GM06990 (cell line): ENCODE data around the gene GNE.

Source experiments
- DNase-seq: peaks from one replicate; pipeline ENCODE4 v3.0.0-alpha.2; 2011; ENCODE audit not compliant: insufficient read length; ENCODE audit errors: extremely low read depth
- H3K27me3 ChIP-seq: replicated peaks from 2 replicates; pipeline ENCODE4 v1.6.0; 2011; ENCODE audit warnings: low read length; ENCODE audit not compliant: control insufficient read depth, insufficient read depth
- H3K36me3 ChIP-seq: 2 replicates; pipeline ENCODE4 v1.5.1; 2011; ENCODE audit warnings: low read length; ENCODE audit not compliant: control insufficient read depth, insufficient read depth
- H3K4me3 ChIP-seq: replicated peaks from 2 replicates; pipeline ENCODE4 v1.5.1; 2011; ENCODE audit warnings: low read depth, mild to moderate bottlenecking, control low read depth, low read length
- TF ChIP-seq, protein P1 (sequence below): IDR thresholded peaks from 2 replicates; pipeline ENCODE4 v1.5.1; 2011; ENCODE audit warnings: low read length, control low read depth, mild to moderate bottlenecking, inconsistent platforms; ENCODE audit not compliant: insufficient read depth, poor library complexity, severe bottlenecking

GNE gene

DNA sequence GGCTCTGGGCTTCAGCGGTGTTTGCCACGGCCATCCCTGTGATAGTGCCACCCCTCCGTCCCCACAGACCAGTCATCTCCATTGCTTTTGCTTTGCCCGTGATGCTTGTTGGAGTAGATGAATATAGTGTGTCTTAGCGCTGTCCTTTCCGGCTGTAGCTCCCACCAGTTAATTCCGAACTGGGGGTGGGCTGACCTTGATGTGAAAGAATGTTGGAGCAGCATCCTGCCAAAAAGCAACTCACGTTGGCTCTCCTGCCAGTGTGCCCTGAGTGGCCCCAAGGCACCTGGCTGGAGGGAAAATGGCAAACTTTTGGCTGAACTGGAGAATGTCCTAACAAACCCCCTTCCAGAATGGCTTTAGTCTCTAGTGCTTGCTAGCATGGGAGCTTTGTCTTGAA lies 47.5 kb downstream of the GNE start:
- Histone ChIP-seq H3K4me3 (no peak overlapping the region), H3K27me3 (no peaks in the 10 kb centered on the region), H3K36me3 (peaks cover 47% of the 10 kb centered on the region)
- DNase-seq = no peak
- TF ChIP-seq, protein P1, sequence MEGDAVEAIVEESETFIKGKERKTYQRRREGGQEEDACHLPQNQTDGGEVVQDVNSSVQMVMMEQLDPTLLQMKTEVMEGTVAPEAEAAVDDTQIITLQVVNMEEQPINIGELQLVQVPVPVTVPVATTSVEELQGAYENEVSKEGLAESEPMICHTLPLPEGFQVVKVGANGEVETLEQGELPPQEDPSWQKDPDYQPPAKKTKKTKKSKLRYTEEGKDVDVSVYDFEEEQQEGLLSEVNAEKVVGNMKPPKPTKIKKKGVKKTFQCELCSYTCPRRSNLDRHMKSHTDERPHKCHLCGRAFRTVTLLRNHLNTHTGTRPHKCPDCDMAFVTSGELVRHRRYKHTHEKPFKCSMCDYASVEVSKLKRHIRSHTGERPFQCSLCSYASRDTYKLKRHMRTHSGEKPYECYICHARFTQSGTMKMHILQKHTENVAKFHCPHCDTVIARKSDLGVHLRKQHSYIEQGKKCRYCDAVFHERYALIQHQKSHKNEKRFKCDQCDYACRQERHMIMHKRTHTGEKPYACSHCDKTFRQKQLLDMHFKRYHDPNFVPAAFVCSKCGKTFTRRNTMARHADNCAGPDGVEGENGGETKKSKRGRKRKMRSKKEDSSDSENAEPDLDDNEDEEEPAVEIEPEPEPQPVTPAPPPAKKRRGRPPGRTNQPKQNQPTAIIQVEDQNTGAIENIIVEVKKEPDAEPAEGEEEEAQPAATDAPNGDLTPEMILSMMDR = no peak

GRCh38 chr9:36208521-36209253 lies 49.6 kb downstream of the GNE start:
- Histone ChIP-seq H3K36me3 (peaks cover 50% of the 10 kb centered on the region), H3K4me3 (no peak overlapping the region), H3K27me3 (no peaks in the 10 kb centered on the region)
- no peak for DNase-seq
- TF ChIP-seq, protein P1 = no peak

- Histone ChIP-seq H3K36me3 (peaks cover 47% of the 10 kb centered on the region), H3K27me3 (no peaks in the 10 kb centered on the region), H3K4me3 (no peak overlapping the region)
- DNase-seq = no peak
- TF ChIP-seq, protein P1 = no peak
These were observed 50.7 kb downstream of the GNE start for GRCh38 chr9:36207546-36208012.

DNA sequence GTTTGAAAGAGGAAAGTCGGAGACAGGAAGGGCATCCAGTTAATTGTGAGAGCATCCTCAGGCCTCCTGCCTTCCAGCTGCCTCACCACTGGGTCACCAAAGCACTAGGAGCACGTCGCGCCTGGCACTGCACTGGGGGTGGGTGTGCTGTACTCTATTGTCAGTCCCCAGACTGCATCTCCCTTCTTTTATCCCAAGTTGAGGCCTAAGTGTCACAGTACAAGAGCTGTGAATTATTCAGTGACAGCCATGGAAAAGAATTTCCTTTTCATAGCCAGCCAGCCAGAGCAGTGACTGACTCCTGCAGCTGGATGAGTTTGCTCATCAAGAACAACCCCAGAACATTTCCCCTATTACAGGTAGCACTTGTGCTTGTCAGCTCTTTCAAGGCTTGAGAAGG lies 51.2 kb downstream of the GNE start:
- DNase-seq = no peak
- no peaks in the 10 kb centered on the region for H3K27me3 ChIP-seq
- TF ChIP-seq, protein P1 = no peak
- H3K36me3 ChIP-seq = peaks cover 47% of the 10 kb centered on the region
- no peak overlapping the region for H3K4me3 ChIP-seq

DNA sequence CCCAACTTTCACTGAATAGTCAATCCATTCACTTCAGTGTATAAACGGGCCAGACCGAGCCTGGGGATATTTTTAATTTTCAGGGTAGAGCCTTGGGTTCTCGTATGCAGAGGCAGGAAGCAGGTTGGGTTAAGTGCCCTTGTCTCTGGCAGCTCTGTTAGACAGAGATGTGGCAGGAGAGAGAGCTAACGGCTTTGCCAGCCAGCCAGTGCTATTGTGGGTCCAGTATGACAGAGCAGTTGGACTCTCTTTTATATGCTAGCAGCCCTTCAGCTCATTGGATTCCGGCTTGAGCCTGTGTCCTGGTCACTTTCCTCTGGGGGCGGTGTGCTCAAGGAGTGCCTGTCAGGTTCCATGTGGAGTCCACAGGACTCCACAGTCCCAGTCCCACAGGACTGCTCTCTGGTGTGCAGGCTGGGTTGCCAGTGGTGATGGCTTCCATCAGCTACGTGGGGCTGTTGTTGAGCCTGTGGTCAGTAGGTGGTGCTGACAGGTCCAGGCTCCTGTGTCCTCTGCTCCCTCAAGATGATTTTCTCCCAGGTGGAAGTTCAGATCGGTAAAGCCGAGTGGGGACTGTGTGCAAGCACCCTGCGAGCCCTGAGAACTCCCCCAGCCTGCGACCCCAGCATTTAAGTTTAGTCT lies 53.2 kb downstream of the GNE start:
- H3K36me3 ChIP-seq = peaks cover 40% of the 10 kb centered on the region
- no peaks in the 10 kb centered on the region for H3K27me3 ChIP-seq
- no peak overlapping the region for H3K4me3 ChIP-seq
- TF ChIP-seq, protein P1 = no peak
- no peak for DNase-seq
